HG02852 (cell line): ENCODE data around the gene NUDT8.
"Not testable (repeated sequence)": the region's sequence is repeated elsewhere in the genome, so short reads cannot be mapped to it uniquely, and the experiment has no call there.

Source experiments
- ATAC-seq: cut with Tn5 transposase; IDR thresholded peaks from one replicate; pipeline ENCODE4 v1.9.1; 2021; ENCODE audit warnings: mild to moderate bottlenecking, moderate library complexity; ENCODE audit not compliant: unreplicated experiment

NUDT8 gene

GRCh38 chr11:67660752-67661151, 31.0 kb upstream of the NUDT8 start:
- ATAC-seq: not testable (repeated sequence)

GRCh38 chr11:67659651-67660165, 30.0 kb upstream of the NUDT8 start:
- not testable (repeated sequence) for ATAC-seq

GRCh38 chr11:67657300-67657699, 27.6 kb upstream of the NUDT8 start:
- no peak for ATAC-seq

- no peak for ATAC-seq
Observed at GRCh38 chr11:67656278-67656922, 26.7 kb upstream of the NUDT8 start.

- no peak for ATAC-seq
Observed at GRCh38 chr11:67654225-67654624, 24.5 kb upstream of the NUDT8 start.

- ATAC-seq: no peak
Observed at GRCh38 chr11:67652965-67653845, 23.5 kb upstream of the NUDT8 start.

- no peak for ATAC-seq
Observed at GRCh38 chr11:67651976-67652781, 22.4 kb upstream of the NUDT8 start.

GRCh38 chr11:67649634-67650510, 20.1 kb upstream of the NUDT8 start:
- no peak for ATAC-seq

- ATAC-seq: no peak
Observed at GRCh38 chr11:67648796-67649613, 19.3 kb upstream of the NUDT8 start.

- no peak for ATAC-seq
Observed at GRCh38 chr11:67648140-67648795, 18.5 kb upstream of the NUDT8 start.

GRCh38 chr11:67647471-67647870, 17.7 kb upstream of the NUDT8 start:
- ATAC-seq: no peak

- ATAC-seq: no peak
Observed at GRCh38 chr11:67646535-67647336, 17.0 kb upstream of the NUDT8 start.

GRCh38 chr11:67645521-67646461, 16.1 kb upstream of the NUDT8 start:
- no peak for ATAC-seq

GRCh38 chr11:67644472-67645418, 15.0 kb upstream of the NUDT8 start:
- ATAC-seq: no peak

GRCh38 chr11:67644042-67644441, 14.3 kb upstream of the NUDT8 start:
- no peak for ATAC-seq
